K562 (cell line): ENCODE results near the gene PMEPA1. TPM values are rescaled to one million over a fixed set of nuclear protein-coding genes. Genes with fewer than 3 reads are reported as not detected.

Experiments
- ATAC-seq: fragments of 200-7000 bp; cut with Tn5 transposase; 3 replicates; pipeline ENCODE4 v1.9.1; 2020; ENCODE audit warnings: moderate library complexity
- BruUV-seq: library from RNA; stranded (reverse); fragments of 400-500 nt; replicated peaks from 2 replicates; lab custom pipeline; 2021; lab: Mats Ljungman, UMichigan
- CTCF ChIA-PET: fragments of 300-600 bp; formaldehyde crosslinking; extraction: SDS; loops from one replicate; lab custom pipeline; 2021; ENCODE audit warnings: low intra/inter-chr PET ratio; lab: Yijun Ruan, JAX
- POLR2A ChIA-PET: fragments of 300-600, 350-650 bp; sonication (Branson Sonifier 250); formaldehyde crosslinking; extraction: SDS; loops from one replicate; lab custom pipeline; 2021; ENCODE audit warnings: antibody characterized with exemption, inconsistent platforms; lab: Yijun Ruan, JAX
- DNase-seq, 4 experiments: peaks; one replicate each; pipeline versions ENCODE4 v3.0.0 to v3.0.0-alpha.2; 2011 to 2018; ENCODE audit warnings: low spot score in 3 of 4, mixed read lengths in 3 of 4; ENCODE audit errors: extremely low read depth in 1 of 4
- FAIRE-seq: peaks from 2 replicates; lab custom pipeline; 2011; peaks lifted over from hg19 to GRCh38; lab: Jason Lieb, UNC
- H2AFZ ChIP-seq: 2 replicates; pipeline ENCODE4 v1.6.0; 2011; ENCODE audit warnings: low read depth, low read length, control low read depth, inconsistent platforms
- H3K27ac ChIP-seq: fragments of 200-600 bp; 3 replicates; pipeline ENCODE4 v1.8.0; 2011; ENCODE audit warnings: low read depth, mild to moderate bottlenecking, control low read depth, inconsistent platforms, low read length, moderate library complexity, mixed read lengths; ENCODE audit errors: extremely low read depth
- H3K27me3 ChIP-seq, 2 experiments: fragments of 300-600 bp in 1 of 2; 2 replicates in 1 of 2; 3 replicates in 1 of 2; pipeline versions ENCODE4 v1.6.0 to v1.8.0; 2011; ENCODE audit warnings: inconsistent platforms in 2 of 2, low read length in 2 of 2, mild to moderate bottlenecking in 1 of 2, mixed read lengths in 1 of 2, moderate library complexity in 1 of 2; ENCODE audit not compliant: control insufficient read depth in 2 of 2, insufficient read depth in 2 of 2
- H3K36me3 ChIP-seq: fragments of 300-600 bp; 3 replicates; pipeline ENCODE4 v1.8.0; 2011; ENCODE audit warnings: mild to moderate bottlenecking, low read length, inconsistent platforms; ENCODE audit not compliant: control insufficient read depth, insufficient read depth
- H3K4me1 ChIP-seq, 2 experiments: fragments of 200-600 bp in 1 of 2; replicated peaks in 1 of 2; 2 replicates in 1 of 2; 3 replicates in 1 of 2; pipeline versions ENCODE4 v1.5.1 to v1.8.0; 2011; ENCODE audit warnings: inconsistent platforms in 2 of 2, low read length in 2 of 2, mild to moderate bottlenecking in 1 of 2, mixed read lengths in 1 of 2, moderate library complexity in 1 of 2; ENCODE audit not compliant: control insufficient read depth in 2 of 2, insufficient read depth in 2 of 2
- H3K4me2 ChIP-seq: 2 replicates; pipeline ENCODE4 v1.6.1; 2011; ENCODE audit warnings: low read length, control low read depth, inconsistent platforms, mixed read lengths; ENCODE audit not compliant: insufficient read depth
- H3K4me3 ChIP-seq: fragments of 200-600 bp; sonication (generic), shearing (Covaris generic); 2 replicates; pipeline ENCODE4 v1.5.1; 2016; ENCODE audit warnings: control low read depth, inconsistent platforms
- H3K79me2 ChIP-seq: fragments of 200-600 bp; 3 replicates; pipeline ENCODE4 v1.8.0; 2011; ENCODE audit warnings: low read length, inconsistent platforms; ENCODE audit not compliant: control insufficient read depth, insufficient read depth
- H3K9ac ChIP-seq, 2 experiments: 2 replicates each; pipeline versions ENCODE4 v1.6.0 to v1.6.1; 2011; ENCODE audit warnings: low read depth in 2 of 2, low read length in 2 of 2, control low read depth in 1 of 2, inconsistent platforms in 1 of 2, mild to moderate bottlenecking in 1 of 2, mixed read lengths in 1 of 2; ENCODE audit not compliant: insufficient read depth in 1 of 2
- H3K9me1 ChIP-seq: one replicate; pipeline ENCODE4 v1.6.0; 2011; ENCODE audit warnings: inconsistent platforms, mild to moderate bottlenecking, low read length, moderate library complexity; ENCODE audit not compliant: control insufficient read depth, insufficient read depth
- H3K9me3 ChIP-seq: replicated peaks from 2 replicates; pipeline ENCODE4 v1.5.1; 2011; ENCODE audit warnings: low read depth, low read length, inconsistent platforms; ENCODE audit not compliant: control insufficient read depth, insufficient read depth
- H4K20me1 ChIP-seq: replicated peaks from 2 replicates; pipeline ENCODE4 v1.6.1; 2011; ENCODE audit warnings: low read length, inconsistent platforms, mixed read lengths; ENCODE audit not compliant: control insufficient read depth, insufficient read depth
- BHLHE40 ChIP-seq: IDR thresholded peaks from 2 replicates; pipeline ENCODE4 v1.6.1; 2011; ENCODE audit warnings: low read length, improper control_type of control experiment
- CHD7 ChIP-seq: fragments of 200-600 bp; sonication (generic); IDR thresholded peaks from one replicate; pipeline ENCODE4 v1.6.1; 2012; ENCODE audit warnings: mild to moderate bottlenecking, low read depth, low read length, inconsistent platforms
- WGBS: fragments of 100-300 bp; shearing (Covaris generic); methylation state at CpG from one replicate; pipeline ENCODE4 v1.1.6; 2016; ENCODE audit warnings: low coverage, mixed read lengths; ENCODE audit not compliant: insufficient coverage; ENCODE audit errors: missing lambda C conversion rate; 5-methylcytosine and 5-hydroxymethylcytosine counted together
- in situ Hi-C: fragments of 300-500 bp; cut with MboI; formaldehyde crosslinking; loops from 4 replicates; pipeline ENCODE4 v1.15.0; 2018; ENCODE audit warnings: inconsistent platforms, mixed read lengths
- intact Hi-C: fragments of 100-400 bp; cut with micrococcal nuclease; formaldehyde crosslinking; loops from 2 replicates; pipeline ENCODE4 v1.14.2; 2022
- polyA plus RNA-seq, 8 experiments: library from polyadenylated mRNA; depleted of rRNA in 4 of 8; stranded (reverse) in 5 of 8; unstranded in 3 of 8; fragments of >200 nt; fragmentation: Nextera tagmentation in 2 of 8; fragmentation: Illumina TruSeq in 1 of 8; extraction: Ambion mirVana in 2 of 8; extraction: Trizol in 1 of 8; gene quantifications; 2 replicates each; pipeline versions ENCODE4 v1.2.1 to v1.2.3, GENCODE V29; 2011 to 2014; ENCODE audit warnings: inconsistent platforms in 1 of 8, missing spikeins in 1 of 8
- total RNA-seq, 7 experiments: library from RNA; depleted of rRNA in 6 of 7; stranded (reverse); fragments of >200 nt in 6 of 7; fragmentation: Illumina TruSeq in 2 of 7; extraction: Trizol in 2 of 7; gene quantifications; 2 replicates each; pipeline versions ENCODE4 v1.2.1 to v1.2.3, GENCODE V29; 2011 to 2021; ENCODE audit warnings: low replicate concordance in 1 of 7

Gene PMEPA1
- total and polyA plus RNA-seq, 9 of the 15 experiments (the other 6 are each of a cell fraction or from before 2014, with no cell fraction given) = 0.16 TPM; not detected in 8

DNA sequence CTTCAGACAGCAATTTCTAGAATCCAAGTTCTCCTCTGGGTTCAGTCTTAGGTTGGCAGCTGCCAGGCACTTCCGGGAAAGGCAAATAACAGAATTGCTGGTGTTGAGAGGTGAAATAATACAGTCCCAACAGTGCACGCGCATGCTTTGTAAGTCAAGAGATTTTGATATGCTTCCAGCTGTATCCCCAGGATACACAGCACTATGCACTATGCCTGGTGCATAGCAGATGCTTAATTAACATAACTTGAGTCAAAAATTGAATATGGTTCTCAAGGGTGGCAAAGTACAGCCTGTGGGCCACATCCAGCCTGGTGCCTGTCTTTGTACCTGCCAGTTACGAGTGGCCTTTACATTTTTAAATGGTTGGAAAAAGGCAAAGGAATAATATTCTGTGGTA lies 18.9 kb upstream of the PMEPA1 start:
- in situ Hi-C loops (no loop called here), intact Hi-C loops (no loop called here)
- Histone ChIP-seq H3K36me3 (no peaks in the 10 kb centered on the region), H3K4me2 (no peak overlapping the region), H3K79me2 (no peaks in the 10 kb centered on the region), H3K4me3 (no peak overlapping the region), H3K9me1 (no peaks in the 10 kb centered on the region), H2AFZ (no peak overlapping the region), H3K4me1 (no peaks in the 10 kb centered on the region), H3K27ac (no peak overlapping the region), H3K9ac (no peak overlapping the region), H4K20me1 (peaks cover 5% of the 10 kb centered on the region; the same call in 1 of the 2 replicates), H3K9me3 (no peaks in the 10 kb centered on the region), H3K27me3 (peaks cover 6 to 53% of the 10 kb centered on the region in 2 experiments; a peak in 4 of 5 replicates)
- WGBS = 0% methylated on average over 4 of the region's 4 CpGs
- ChIA-PET POLR2A (no interaction called here), CTCF (no interaction called here)
- BruUV-seq = no TSS peak
- TF ChIP-seq CHD7 (no peak), BHLHE40 (no peak)
- FAIRE-seq = no peak
- no peak for ATAC-seq
- DNase-seq = no peak
